CD14-positive monocyte (primary cell): ENCODE data around the gene APBA2. TPM values are rescaled to one million over a fixed set of nuclear protein-coding genes. Genes with fewer than 3 reads are reported as not detected.

Experiments
- DNase-seq, 3 donors: peaks; one replicate each; pipeline ENCODE4 v3.0.0-alpha.2; 2011 to 2022
- H2AFZ ChIP-seq: 2 replicates; pipeline ENCODE4 v1.6.0; 2012; ENCODE audit warnings: mild to moderate bottlenecking, low read depth, low read length, inconsistent platforms; ENCODE audit not compliant: insufficient read depth, poor library complexity, severe bottlenecking
- H3K27ac ChIP-seq, 2 donors: 1 replicate in 1 of 2; 2 replicates in 1 of 2; pipeline ENCODE4 v1.5.1; 2012 to 2013; ENCODE audit warnings: low read length in 2 of 2, control low read depth in 1 of 2, inconsistent platforms in 1 of 2, low read depth in 1 of 2, mild to moderate bottlenecking in 1 of 2
- H3K27me3 ChIP-seq, 2 donors: one replicate each; pipeline versions ENCODE4 v1.6.0 to v1.6.1; 2011 to 2013; ENCODE audit warnings: low read length in 2 of 2; ENCODE audit not compliant: control insufficient read depth in 2 of 2, insufficient read depth in 2 of 2
- H3K36me3 ChIP-seq, 2 donors: replicated peaks in 1 of 2; 1 replicate in 1 of 2; 2 replicates in 1 of 2; pipeline versions ENCODE4 v1.5.1 to v1.6.1; 2012 to 2013; ENCODE audit warnings: low read length in 2 of 2, control low read depth in 1 of 2, inconsistent platforms in 1 of 2, mild to moderate bottlenecking in 1 of 2; ENCODE audit not compliant: insufficient read depth in 2 of 2, control insufficient read depth in 1 of 2
- H3K4me1 ChIP-seq, 2 donors: 1 replicate in 1 of 2; 2 replicates in 1 of 2; pipeline versions ENCODE4 v1.5.1 to v1.6.1; 2012 to 2013; ENCODE audit warnings: low read length in 2 of 2, control low read depth in 1 of 2, inconsistent platforms in 1 of 2, mild to moderate bottlenecking in 1 of 2, moderate library complexity in 1 of 2; ENCODE audit not compliant: insufficient read depth in 2 of 2, control insufficient read depth in 1 of 2
- H3K4me2 ChIP-seq: replicated peaks from 2 replicates; pipeline ENCODE3; 2012; ENCODE audit warnings: low read length, moderate library complexity, mild to moderate bottlenecking; ENCODE audit not compliant: poor library complexity, severe bottlenecking; ENCODE audit errors: extremely low read depth
- H3K4me3 ChIP-seq, 3 experiments: fragments of 200-600 bp in 1 of 3; sonication (generic) in 1 of 3; replicated peaks in 1 of 3; 1 replicate in 2 of 3; 2 replicates in 1 of 3; pipeline ENCODE4 v1.5.1; 2011 to 2013; ENCODE audit warnings: low read length in 3 of 3, mild to moderate bottlenecking in 3 of 3, control low read depth in 2 of 3, low read depth in 2 of 3, inconsistent platforms in 1 of 3, moderate library complexity in 1 of 3
- H3K79me2 ChIP-seq: 2 replicates; pipeline ENCODE4 v1.6.0; 2012; ENCODE audit warnings: mild to moderate bottlenecking, control low read depth, inconsistent platforms, low read length, moderate library complexity; ENCODE audit not compliant: insufficient read depth
- H3K9ac ChIP-seq: 2 replicates; pipeline ENCODE4 v1.6.0; 2017; ENCODE audit warnings: low read length, mild to moderate bottlenecking; ENCODE audit not compliant: insufficient read depth, poor library complexity, severe bottlenecking
- H3K9me3 ChIP-seq, 2 donors: replicated peaks in 1 of 2; 1 replicate in 1 of 2; 2 replicates in 1 of 2; pipeline versions ENCODE4 v1.5.1 to v1.6.1; 2012 to 2013; ENCODE audit warnings: low read length in 2 of 2, control low read depth in 1 of 2; ENCODE audit not compliant: control insufficient read depth in 1 of 2, insufficient read depth in 1 of 2
- H4K20me1 ChIP-seq: 2 replicates; pipeline ENCODE4 v1.6.0; 2012; ENCODE audit warnings: mild to moderate bottlenecking, low read length, control low read depth, moderate library complexity; ENCODE audit not compliant: insufficient read depth
- H3K27ac Mint-ChIP-seq, 7 donors: one replicate each; pipeline ENCODE4 v1.8.0; 2020; ENCODE audit warnings: mild to moderate bottlenecking in 7 of 7, mixed read lengths in 7 of 7, moderate library complexity in 6 of 7, inconsistent platforms in 2 of 7
- H3K27me3 Mint-ChIP-seq, 3 donors: one replicate each; pipeline ENCODE4 v1.8.0; 2021 to 2022; ENCODE audit warnings: low read depth in 3 of 3, mild to moderate bottlenecking in 3 of 3, mixed read lengths in 3 of 3, moderate library complexity in 3 of 3, inconsistent platforms in 1 of 3
- H3K36me3 Mint-ChIP-seq, 2 donors: one replicate each; pipeline ENCODE4 v1.8.0; 2020; ENCODE audit warnings: mixed read lengths in 2 of 2, inconsistent platforms in 1 of 2, mild to moderate bottlenecking in 1 of 2
- H3K4me1 Mint-ChIP-seq: one replicate; pipeline ENCODE4 v1.8.0; 2020; ENCODE audit warnings: mild to moderate bottlenecking, mixed read lengths
- H3K4me3 Mint-ChIP-seq, 2 donors: one replicate each; pipeline ENCODE4 v1.8.0; 2020; ENCODE audit warnings: mild to moderate bottlenecking in 2 of 2, mixed read lengths in 2 of 2, moderate library complexity in 1 of 2
- H3K9me3 Mint-ChIP-seq, 7 donors: one replicate each; pipeline ENCODE4 v1.8.0; 2020 to 2022; ENCODE audit warnings: mixed read lengths in 7 of 7, mild to moderate bottlenecking in 6 of 7, moderate library complexity in 6 of 7, inconsistent platforms in 2 of 7
- WGBS: methylation state at CpG from one replicate; pipeline ENCODE4 v1.1.5; 2013; ENCODE audit warnings: missing lambda C conversion rate; ENCODE audit not compliant: insufficient coverage; 5-methylcytosine and 5-hydroxymethylcytosine counted together
- intact Hi-C, 2 donors: fragments of 100-400 bp; cut with micrococcal nuclease; formaldehyde crosslinking; loops; one replicate each; pipeline versions ENCODE4 v1.15.0 to v1.15.1; 2023
- polyA plus RNA-seq, 3 donors: library from polyadenylated mRNA; depleted of rRNA in 1 of 3; unstranded in 2 of 3; stranded (reverse) in 1 of 3; fragments of 300-500 nt in 2 of 3; fragments of >200 nt in 1 of 3; fragmentation: Illumina TruSeq in 2 of 3; gene quantifications; 1 replicate in 2 of 3; 2 replicates in 1 of 3; pipeline ENCODE4 v1.2.3, GENCODE V29; 2012 to 2021
- TF ChIP-seq, protein P1 (sequence below): fragments of 200-600 bp; IDR thresholded peaks from one replicate; pipeline ENCODE4 v1.8.0; 2022; ENCODE audit warnings: antibody characterized with exemption, mild to moderate bottlenecking

APBA2 gene
- polyA plus RNA-seq, 3 donors, result 0.30 TPM; not detected in 2

DNA sequence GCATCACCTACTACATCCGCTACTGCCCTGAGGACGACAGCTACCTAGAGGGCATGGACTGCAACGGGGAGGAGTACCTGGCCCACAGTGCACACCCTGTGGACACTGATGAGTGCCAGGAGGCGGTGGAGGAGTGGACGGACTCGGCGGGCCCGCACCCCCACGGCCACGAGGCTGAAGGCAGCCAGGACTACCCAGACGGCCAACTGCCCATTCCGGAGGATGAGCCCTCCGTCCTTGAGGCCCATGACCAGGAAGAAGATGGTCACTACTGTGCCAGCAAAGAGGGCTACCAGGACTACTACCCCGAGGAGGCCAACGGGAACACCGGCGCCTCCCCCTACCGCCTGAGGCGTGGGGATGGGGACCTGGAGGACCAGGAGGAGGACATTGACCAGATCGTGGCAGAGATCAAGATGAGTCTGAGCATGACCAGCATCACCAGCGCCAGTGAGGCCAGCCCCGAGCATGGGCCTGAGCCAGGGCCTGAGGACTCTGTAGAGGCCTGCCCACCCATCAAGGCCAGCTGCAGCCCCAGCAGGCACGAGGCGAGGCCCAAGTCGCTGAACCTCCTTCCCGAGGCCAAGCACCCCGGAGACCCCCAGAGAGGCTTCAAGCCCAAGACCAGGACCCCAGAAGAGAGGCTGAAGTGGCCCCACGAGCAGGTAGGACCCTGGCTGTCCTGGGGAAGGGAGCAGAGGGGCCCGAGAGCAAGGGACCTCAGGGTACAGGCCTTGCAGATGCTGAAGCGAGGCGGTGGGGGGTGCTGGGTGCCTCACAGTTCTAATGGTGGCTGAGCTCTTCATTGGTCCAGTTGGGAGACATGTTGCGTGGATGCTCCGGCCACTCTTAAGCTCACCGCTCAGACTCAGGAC lies 168.6 kb downstream of the APBA2 start:
- 94% methylated on average over 23 of the region's 34 CpGs for WGBS
- Mint-ChIP-seq H3K27ac (no peak overlapping the region), H3K4me1 (no peaks in the 10 kb centered on the region), H3K9me3 (peaks cover 5 to 14% (median 11%) of the 10 kb centered on the region in 7 donors), H3K27me3 (peaks cover 4 to 9% (median 5%) of the 10 kb centered on the region in 3 donors), H3K4me3 (no peak overlapping the region), H3K36me3 (no peaks in the 10 kb centered on the region)
- intact Hi-C loops, result no loop called here
- TF ChIP-seq, protein P1, sequence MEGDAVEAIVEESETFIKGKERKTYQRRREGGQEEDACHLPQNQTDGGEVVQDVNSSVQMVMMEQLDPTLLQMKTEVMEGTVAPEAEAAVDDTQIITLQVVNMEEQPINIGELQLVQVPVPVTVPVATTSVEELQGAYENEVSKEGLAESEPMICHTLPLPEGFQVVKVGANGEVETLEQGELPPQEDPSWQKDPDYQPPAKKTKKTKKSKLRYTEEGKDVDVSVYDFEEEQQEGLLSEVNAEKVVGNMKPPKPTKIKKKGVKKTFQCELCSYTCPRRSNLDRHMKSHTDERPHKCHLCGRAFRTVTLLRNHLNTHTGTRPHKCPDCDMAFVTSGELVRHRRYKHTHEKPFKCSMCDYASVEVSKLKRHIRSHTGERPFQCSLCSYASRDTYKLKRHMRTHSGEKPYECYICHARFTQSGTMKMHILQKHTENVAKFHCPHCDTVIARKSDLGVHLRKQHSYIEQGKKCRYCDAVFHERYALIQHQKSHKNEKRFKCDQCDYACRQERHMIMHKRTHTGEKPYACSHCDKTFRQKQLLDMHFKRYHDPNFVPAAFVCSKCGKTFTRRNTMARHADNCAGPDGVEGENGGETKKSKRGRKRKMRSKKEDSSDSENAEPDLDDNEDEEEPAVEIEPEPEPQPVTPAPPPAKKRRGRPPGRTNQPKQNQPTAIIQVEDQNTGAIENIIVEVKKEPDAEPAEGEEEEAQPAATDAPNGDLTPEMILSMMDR, result no peak
- no peak overlapping the region for H3K4me2 ChIP-seq
- H3K27ac ChIP-seq, result no peak overlapping the region
- no peaks in the 10 kb centered on the region for H3K79me2 ChIP-seq
- no peak for DNase-seq
- no peaks in the 10 kb centered on the region for H3K36me3 ChIP-seq
- no peaks in the 10 kb centered on the region for H4K20me1 ChIP-seq
- no peaks in the 10 kb centered on the region for H3K4me1 ChIP-seq
- H2AFZ ChIP-seq, result no peak overlapping the region
- no peak overlapping the region for H3K4me3 ChIP-seq
- H3K9ac ChIP-seq, result no peak overlapping the region
- H3K9me3 ChIP-seq, result peaks cover 0 to 18% of the 10 kb centered on the region in 2 donors
- H3K27me3 ChIP-seq, result no peaks in the 10 kb centered on the region

DNA sequence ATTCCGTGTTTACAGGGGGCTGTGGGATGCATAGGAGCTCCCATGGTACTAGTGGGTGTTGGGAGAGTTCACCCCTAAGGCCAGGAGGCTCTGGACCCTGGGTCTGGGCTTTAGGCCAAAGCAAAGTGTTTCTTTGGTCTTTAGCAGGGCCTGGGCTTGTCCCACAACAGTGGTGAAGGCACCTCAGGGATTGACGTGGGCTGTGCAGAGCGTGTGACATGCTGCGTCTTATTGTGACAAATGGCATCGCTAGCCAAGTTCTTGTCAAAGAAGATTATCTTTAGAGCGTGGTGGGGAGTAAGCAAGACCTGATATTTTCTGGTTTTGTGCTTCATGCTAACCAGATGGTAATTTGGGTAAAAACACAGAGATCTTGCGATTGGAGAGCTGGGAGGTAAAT lies 170.1 kb downstream of the APBA2 start:
- Mint-ChIP-seq H3K9me3 (peaks cover 5 to 15% (median 12%) of the 10 kb centered on the region in 7 donors), H3K27me3 (peaks cover 4 to 6% (median 5%) of the 10 kb centered on the region in 3 donors), H3K4me1 (no peaks in the 10 kb centered on the region), H3K27ac (no peak overlapping the region), H3K36me3 (no peaks in the 10 kb centered on the region), H3K4me3 (no peak overlapping the region)
- H3K9ac ChIP-seq, result no peak overlapping the region
- no peak for DNase-seq
- H3K79me2 ChIP-seq, result no peaks in the 10 kb centered on the region
- no peaks in the 10 kb centered on the region for H3K36me3 ChIP-seq
- no peaks in the 10 kb centered on the region for H3K27me3 ChIP-seq
- WGBS, result 84% methylated on average over 7 of the region's 7 CpGs
- no peak overlapping the region for H2AFZ ChIP-seq
- H4K20me1 ChIP-seq, result no peaks in the 10 kb centered on the region
- TF ChIP-seq, protein P1, result no peak
- H3K27ac ChIP-seq, result no peak overlapping the region
- no peak overlapping the region for H3K4me2 ChIP-seq
- intact Hi-C loops, result no loop called here
- no peak overlapping the region for H3K4me3 ChIP-seq
- no peaks in the 10 kb centered on the region for H3K4me1 ChIP-seq
- peaks cover 0 to 18% of the 10 kb centered on the region in 2 donors for H3K9me3 ChIP-seq
